Caco-2 (cell line): Measurements from ENCODE around the gene LRIG3. TPM values are rescaled to one million over a fixed set of nuclear protein-coding genes. Genes with fewer than 3 reads are reported as not detected.
"Not testable (repeated sequence)": the region's sequence is repeated elsewhere in the genome, so short reads cannot be mapped to it uniquely, and the experiment has no call there.

ENCODE experiments used
- BruUV-seq: library from RNA; stranded (reverse); fragments of 400-500 nt; replicated peaks from 2 replicates; lab custom pipeline; 2021; lab: Mats Ljungman, UMichigan
- CTCF ChIA-PET: fragments of 300-600 bp; sonication (Branson Sonifier 250); formaldehyde crosslinking; loops from one replicate; lab custom pipeline; 2022; ENCODE audit warnings: antibody characterized with exemption; lab: Charles Lee
- POLR2A ChIA-PET: fragments of 300-600 bp; sonication (Branson Sonifier 250); formaldehyde crosslinking; loops from one replicate; lab custom pipeline; 2022; ENCODE audit warnings: antibody characterized with exemption; lab: Charles Lee
- DNase-seq, 2 experiments: peaks; one replicate each; pipeline versions ENCODE4 v3.0.0 to v3.0.0-alpha.2; 2020 to 2022
- H3K27me3 ChIP-seq: replicated peaks from 2 replicates; pipeline ENCODE4 v1.6.0; 2011; ENCODE audit warnings: low read length; ENCODE audit not compliant: control insufficient read depth, insufficient read depth
- H3K36me3 ChIP-seq: 2 replicates; pipeline ENCODE4 v1.5.1; 2011; ENCODE audit warnings: low read length; ENCODE audit not compliant: control insufficient read depth, insufficient read depth
- H3K4me1 ChIP-seq: fragments of 250-450 bp; sonication (Bioruptor Pico); 2 replicates; pipeline ENCODE4 v1.5.1; 2020; ENCODE audit warnings: mild to moderate bottlenecking
- H3K4me3 ChIP-seq: 2 replicates; pipeline ENCODE4 v1.5.1; 2011; ENCODE audit warnings: low read depth, mild to moderate bottlenecking, control low read depth, low read length
- H3K9me3 ChIP-seq: fragments of 250-450 bp; sonication (Bioruptor Pico); 2 replicates; pipeline ENCODE4 v1.5.1; 2020; ENCODE audit warnings: mild to moderate bottlenecking, moderate library complexity
- H3K27ac Mint-ChIP-seq: one replicate; pipeline ENCODE4 v1.8.0; 2022; ENCODE audit warnings: mixed read lengths; ENCODE audit not compliant: unreplicated experiment
- H3K27me3 Mint-ChIP-seq: one replicate; pipeline ENCODE4 v1.8.0; 2022; ENCODE audit warnings: mixed read lengths; ENCODE audit not compliant: insufficient read depth, unreplicated experiment
- H3K36me3 Mint-ChIP-seq: one replicate; pipeline ENCODE4 v1.8.0; 2022; ENCODE audit warnings: mild to moderate bottlenecking, mixed read lengths; ENCODE audit not compliant: insufficient read depth, unreplicated experiment
- H3K4me1 Mint-ChIP-seq: one replicate; pipeline ENCODE4 v1.8.0; 2022; ENCODE audit warnings: low read depth, mixed read lengths; ENCODE audit not compliant: unreplicated experiment
- H3K4me3 Mint-ChIP-seq: one replicate; pipeline ENCODE4 v1.8.0; 2022; ENCODE audit warnings: mild to moderate bottlenecking, moderate library complexity, mixed read lengths; ENCODE audit not compliant: unreplicated experiment
- H3K9me3 Mint-ChIP-seq: one replicate; pipeline ENCODE4 v1.8.0; 2022; ENCODE audit warnings: mixed read lengths; ENCODE audit not compliant: unreplicated experiment
- intact Hi-C: fragments of 100-400 bp; cut with micrococcal nuclease; formaldehyde crosslinking; loops from one replicate; pipeline ENCODE4 v1.10.0; 2022; ENCODE audit not compliant: unreplicated experiment
- total RNA-seq: library from RNA; stranded (reverse); gene quantifications from 2 replicates; pipeline ENCODE4 v1.2.3, GENCODE V29; 2022
- TF ChIP-seq, protein P1 (sequence below), 2 experiments: fragments of 200-600 bp in 1 of 2; IDR thresholded peaks; 1 replicate in 1 of 2; 2 replicates in 1 of 2; pipeline versions ENCODE4 v1.5.1 to v1.8.0; 2011 to 2022; ENCODE audit warnings: antibody characterized with exemption in 1 of 2, control low read depth in 1 of 2, inconsistent platforms in 1 of 2, low read depth in 1 of 2, low read length in 1 of 2, mild to moderate bottlenecking in 1 of 2, moderate library complexity in 1 of 2; ENCODE audit not compliant: insufficient read depth in 1 of 2, severe bottlenecking in 1 of 2, unreplicated experiment in 1 of 2

LRIG3 gene
- total RNA-seq, 1 experiment from 2014 or later = 19.1 TPM

DNA sequence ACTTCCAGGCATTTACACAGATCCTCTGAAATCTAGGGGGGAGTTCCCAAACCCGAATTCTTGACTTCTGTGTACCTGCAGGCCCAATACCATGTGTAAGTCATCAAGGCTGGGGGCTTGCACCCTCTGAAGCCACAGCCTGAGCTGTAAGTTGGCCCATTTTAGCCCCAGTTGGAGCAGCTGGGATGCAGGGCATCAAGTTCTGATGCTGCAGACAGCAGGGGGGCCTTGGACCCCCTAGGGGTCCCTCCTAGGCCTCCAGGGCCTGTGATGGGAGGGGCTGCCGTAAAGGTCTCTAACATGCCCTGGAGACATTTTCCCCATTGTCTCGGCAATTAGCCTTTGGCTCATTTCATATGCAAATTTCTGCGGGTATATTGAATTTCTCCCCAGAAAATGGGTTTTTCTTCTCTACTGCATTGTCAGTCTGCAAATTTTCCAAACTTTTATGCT, 59.5 kb downstream of the LRIG3 start:
- intact Hi-C loops = no loop called here
- Mint-ChIP-seq H3K9me3 (no peaks in the 10 kb centered on the region), H3K4me1 (peaks cover 5% of the 10 kb centered on the region), H3K36me3 (peaks cover 10% of the 10 kb centered on the region), H3K27me3 (no peaks in the 10 kb centered on the region), H3K27ac (no peak overlapping the region), H3K4me3 (no peak overlapping the region)
- TF ChIP-seq, protein P1, sequence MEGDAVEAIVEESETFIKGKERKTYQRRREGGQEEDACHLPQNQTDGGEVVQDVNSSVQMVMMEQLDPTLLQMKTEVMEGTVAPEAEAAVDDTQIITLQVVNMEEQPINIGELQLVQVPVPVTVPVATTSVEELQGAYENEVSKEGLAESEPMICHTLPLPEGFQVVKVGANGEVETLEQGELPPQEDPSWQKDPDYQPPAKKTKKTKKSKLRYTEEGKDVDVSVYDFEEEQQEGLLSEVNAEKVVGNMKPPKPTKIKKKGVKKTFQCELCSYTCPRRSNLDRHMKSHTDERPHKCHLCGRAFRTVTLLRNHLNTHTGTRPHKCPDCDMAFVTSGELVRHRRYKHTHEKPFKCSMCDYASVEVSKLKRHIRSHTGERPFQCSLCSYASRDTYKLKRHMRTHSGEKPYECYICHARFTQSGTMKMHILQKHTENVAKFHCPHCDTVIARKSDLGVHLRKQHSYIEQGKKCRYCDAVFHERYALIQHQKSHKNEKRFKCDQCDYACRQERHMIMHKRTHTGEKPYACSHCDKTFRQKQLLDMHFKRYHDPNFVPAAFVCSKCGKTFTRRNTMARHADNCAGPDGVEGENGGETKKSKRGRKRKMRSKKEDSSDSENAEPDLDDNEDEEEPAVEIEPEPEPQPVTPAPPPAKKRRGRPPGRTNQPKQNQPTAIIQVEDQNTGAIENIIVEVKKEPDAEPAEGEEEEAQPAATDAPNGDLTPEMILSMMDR (IDR thresholded peaks at IDR 0.05; ENCODE audit: insufficient read depth in 1 of 2, low read depth in 1 of 2, low read length in 1 of 2, severe bottlenecking in 1 of 2, unreplicated experiment in 1 of 2) = no peak
- no peaks in the 10 kb centered on the region for H3K27me3 ChIP-seq
- POLR2A ChIA-PET = no interaction called here
- CTCF ChIA-PET = no interaction called here
- BruUV-seq = no TSS peak
- H3K4me1 ChIP-seq = peaks cover 14% of the 10 kb centered on the region
- no peak overlapping the region for H3K4me3 ChIP-seq
- no peaks in the 10 kb centered on the region for H3K9me3 ChIP-seq
- no peak for DNase-seq
- H3K36me3 ChIP-seq = no peaks in the 10 kb centered on the region

DNA sequence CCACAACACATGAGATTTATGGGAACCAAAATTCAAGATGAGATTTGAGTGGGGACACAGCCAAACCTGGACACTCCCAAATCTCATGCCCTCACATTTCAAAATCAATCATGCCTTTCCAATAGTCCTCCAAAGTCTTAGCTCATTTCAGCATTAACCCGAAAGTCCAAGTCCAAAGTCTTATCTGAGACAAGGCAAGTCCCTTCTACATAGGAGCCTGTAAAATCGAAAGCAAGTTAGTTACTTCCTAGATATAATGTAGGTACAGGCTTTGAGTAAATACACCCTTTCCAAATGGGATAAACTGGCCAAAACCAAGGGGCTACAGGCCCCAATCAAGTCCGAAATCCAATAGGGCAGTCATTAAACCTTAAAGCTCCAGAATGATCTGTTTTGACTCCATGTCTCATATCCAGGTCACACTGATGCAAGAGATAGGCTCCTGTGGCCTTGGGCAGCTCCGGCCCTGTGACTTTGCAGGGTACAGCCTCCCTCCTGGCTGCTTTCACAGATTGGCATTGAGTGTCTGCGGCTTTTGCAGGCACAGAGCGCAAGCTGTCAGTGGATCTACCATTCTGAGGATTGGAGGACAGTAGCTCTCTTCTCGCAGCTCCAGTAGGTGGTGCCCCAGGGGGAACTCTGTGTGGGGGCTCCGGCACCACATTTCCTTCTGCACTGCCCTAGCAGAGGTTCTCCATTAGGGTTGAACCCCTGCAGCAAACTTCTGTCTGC, 60.1 kb downstream of the LRIG3 start:
- no peak overlapping the region for H3K4me3 ChIP-seq
- BruUV-seq = no TSS peak
- Mint-ChIP-seq H3K4me1 (peaks cover 7% of the 10 kb centered on the region), H3K27me3 (no peaks in the 10 kb centered on the region), H3K9me3 (no peaks in the 10 kb centered on the region), H3K36me3 (peaks cover 11% of the 10 kb centered on the region), H3K27ac (no peak overlapping the region), H3K4me3 (no peak overlapping the region)
- ChIA-PET POLR2A (no interaction called here), CTCF (no interaction called here)
- intact Hi-C loops = no loop called here
- H3K27me3 ChIP-seq = no peaks in the 10 kb centered on the region
- no peak for DNase-seq
- H3K36me3 ChIP-seq = no peaks in the 10 kb centered on the region
- H3K9me3 ChIP-seq = no peaks in the 10 kb centered on the region
- TF ChIP-seq, protein P1 (IDR thresholded peaks at IDR 0.05; ENCODE audit: insufficient read depth in 1 of 2, low read depth in 1 of 2, low read length in 1 of 2, severe bottlenecking in 1 of 2, unreplicated experiment in 1 of 2) = no peak
- peaks cover 17% of the 10 kb centered on the region for H3K4me1 ChIP-seq

DNA sequence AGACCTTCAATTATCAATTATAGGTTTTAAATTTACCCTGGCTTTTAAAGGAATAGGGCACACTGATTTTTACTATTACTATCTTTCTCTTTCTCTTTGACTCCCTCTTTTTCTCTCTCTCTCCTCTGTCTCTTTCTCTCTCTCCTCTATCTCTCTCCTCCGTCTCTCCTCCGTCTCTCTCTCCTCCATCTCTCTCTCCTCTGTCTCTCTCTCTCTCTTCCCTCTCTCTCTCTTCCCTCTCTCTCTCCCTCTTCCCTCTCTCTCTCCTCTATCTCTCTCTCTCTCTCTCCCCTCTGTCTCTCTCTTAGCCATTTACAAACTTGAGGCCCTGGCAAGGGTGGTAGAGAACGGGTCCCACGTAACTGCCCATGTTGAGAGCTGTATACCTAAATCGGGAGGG, 62.3 kb downstream of the LRIG3 start:
- TF ChIP-seq, protein P1 (IDR thresholded peaks at IDR 0.05; ENCODE audit: insufficient read depth in 1 of 2, low read depth in 1 of 2, low read length in 1 of 2, severe bottlenecking in 1 of 2, unreplicated experiment in 1 of 2) = no peak
- H3K27me3 ChIP-seq = no peaks in the 10 kb centered on the region
- CTCF ChIA-PET = no interaction called here
- no peaks in the 10 kb centered on the region for H3K36me3 ChIP-seq
- no TSS peak for BruUV-seq
- H3K4me1 ChIP-seq = peaks cover 20% of the 10 kb centered on the region
- Mint-ChIP-seq H3K36me3 (peaks cover 11% of the 10 kb centered on the region), H3K27me3 (no peaks in the 10 kb centered on the region), H3K4me3 (no peak overlapping the region), H3K9me3 (no peaks in the 10 kb centered on the region), H3K4me1 (peaks cover 7% of the 10 kb centered on the region), H3K27ac (peak overlapping the region; percentile 5)
- no peaks in the 10 kb centered on the region for H3K9me3 ChIP-seq
- H3K4me3 ChIP-seq = no peak overlapping the region
- intact Hi-C loops = no loop called here
- DNase-seq = no peak
- POLR2A ChIA-PET = no interaction called here

DNA sequence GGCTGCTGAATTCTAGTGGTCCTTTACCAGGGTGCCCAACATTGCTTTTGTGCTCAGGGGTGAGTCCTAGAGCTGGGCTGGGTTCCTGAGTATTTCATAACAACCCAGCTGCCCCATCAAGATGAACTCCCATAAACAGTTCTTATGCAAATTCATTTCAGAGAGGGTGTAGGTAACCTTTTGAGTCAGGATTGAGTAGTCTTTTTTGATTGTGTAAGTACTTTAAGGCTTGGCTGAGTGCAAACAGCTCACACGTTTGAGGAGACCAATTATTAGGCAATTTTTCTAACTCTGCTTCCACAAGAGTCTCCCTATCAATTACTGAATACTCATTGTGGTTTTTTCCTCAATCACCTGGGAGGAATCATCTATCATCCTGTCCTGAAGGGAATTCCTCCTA, 63.1 kb downstream of the LRIG3 start:
- POLR2A ChIA-PET, intact Hi-C loops, H3K36me3 ChIP-seq, H3K9me3 ChIP-seq, H3K9me3 Mint-ChIP-seq, H3K4me3 Mint-ChIP-seq, H3K4me1 Mint-ChIP-seq, BruUV-seq, H3K27ac Mint-ChIP-seq, DNase-seq, H3K27me3 Mint-ChIP-seq, CTCF ChIA-PET, H3K4me3 ChIP-seq, H3K27me3 ChIP-seq: not testable (repeated sequence)
- peaks cover 11% of the 10 kb centered on the region for H3K36me3 Mint-ChIP-seq
- H3K4me1 ChIP-seq = peaks cover 20% of the 10 kb centered on the region

DNA sequence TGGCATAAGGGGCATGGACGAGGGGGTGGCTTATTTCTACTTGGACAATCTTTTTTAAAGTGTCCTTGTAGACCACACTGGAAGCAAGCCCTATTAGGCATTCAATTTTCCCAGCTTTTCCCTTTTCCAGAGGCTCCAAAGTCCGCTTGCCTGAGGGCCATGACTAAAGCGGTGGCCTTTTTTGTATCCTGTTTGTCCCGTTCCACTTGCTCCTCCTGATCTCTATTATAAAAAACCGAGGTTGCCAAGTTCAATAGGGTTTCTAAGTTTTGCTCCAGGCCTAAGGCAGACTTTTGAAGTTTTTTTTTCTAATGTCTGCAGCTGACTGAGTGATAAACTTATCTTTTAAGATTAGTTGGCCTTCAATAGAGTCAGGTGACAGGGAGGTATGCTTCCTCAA, 64.7 kb downstream of the LRIG3 start:
- POLR2A ChIA-PET, H3K36me3 Mint-ChIP-seq, H3K9me3 Mint-ChIP-seq, H3K27me3 ChIP-seq, H3K36me3 ChIP-seq, H3K27me3 Mint-ChIP-seq, intact Hi-C loops, CTCF ChIA-PET, H3K4me1 Mint-ChIP-seq, H3K9me3 ChIP-seq, BruUV-seq, H3K4me3 Mint-ChIP-seq, H3K4me3 ChIP-seq: not testable (repeated sequence)
- DNase-seq = peak; percentile 65 to 69
- peaks cover 20% of the 10 kb centered on the region for H3K4me1 ChIP-seq
- peak overlapping the region; percentile 61 for H3K27ac Mint-ChIP-seq
